ENCODE measurements around the gene LTBP3. TPM values are rescaled to one million over a fixed set of nuclear protein-coding genes. Genes with fewer than 3 reads are reported as not detected.
"Not testable (repeated sequence)": the region's sequence is repeated elsewhere in the genome, so short reads cannot be mapped to it uniquely, and the experiment has no call there.

The LTBP3 gene
- polyA plus RNA-seq, 1 experiment, result 25.3 TPM

- H3K4me3 ChIP-seq (ENCODE audit: low read depth, low read length), result peak within 1 kb of the TSS; percentile 92
- DNase-seq (ENCODE audit: low read depth, low spot score), result no peak
- ChIA-PET CTCF (interaction anchor here (0.6 to 1.4 kb wide), 3 partner anchors 69 to 250 kb away, joined by 3 to 6 read pairs (median 3); no protein-coding TSS in a partner anchor), POLR2A (interaction anchor here (0.6 to 2.5 kb wide), 17 partner anchors 9 to 263 kb away, joined by 3 to 13 read pairs (median 4); partner anchors contain the start of genes MALAT1, NEAT1, PCNX3 and POLA2)
- no peaks in the 10 kb centered on the region for H3K27me3 ChIP-seq (ENCODE audit: control insufficient read depth, insufficient read depth, low read length)
- no peak for TF ChIP-seq CTCF (IDR thresholded peaks at IDR 0.05; ENCODE audit: low read depth, low read length)
- peak within 1 kb of the TSS; percentile 61 for H3K27ac ChIP-seq (ENCODE audit: low read depth, low read length)
- H3K9me3 ChIP-seq (ENCODE audit: control insufficient read depth, insufficient read depth, low read length), result no peaks in the 10 kb centered on the region
These were observed 33.2 kb downstream of the LTBP3 start, which contains the start of gene SCYL1 for GRCh38 chr11:65524741-65525545. Gene SCYL1, plus strand, starts transcription at chr11:65525083. Its CDS starts 71 bp downstream, at chr11:65525154.

- no peak for TF ChIP-seq CTCF (IDR thresholded peaks at IDR 0.05; ENCODE audit: low read depth, low read length)
- Histone ChIP-seq H3K27me3 (ENCODE audit: control insufficient read depth, insufficient read depth, low read length) (no peaks in the 10 kb centered on the region), H3K27ac (ENCODE audit: low read depth, low read length) (peak overlapping the region; percentile 39), H3K4me3 (ENCODE audit: low read depth, low read length) (peak overlapping the region; percentile 43), H3K9me3 (ENCODE audit: control insufficient read depth, insufficient read depth, low read length) (no peaks in the 10 kb centered on the region)
- CTCF ChIA-PET, result interaction anchor here (0.9 kb wide), 1 partner anchor 195 kb away, joined by 3 read pairs; no protein-coding TSS in a partner anchor
- no peak for DNase-seq (ENCODE audit: low read depth, low spot score)
- POLR2A ChIA-PET, result interaction anchor here (0.7 to 2.5 kb wide), 12 partner anchors 10 to 262 kb away, joined by 3 to 13 read pairs (median 4); partner anchors contain the start of genes NEAT1, PCNX3, POLA2 and ZNRD2
These were observed 34.0 kb downstream of the LTBP3 start for GRCh38 chr11:65524014-65524740.

- H3K27ac ChIP-seq (ENCODE audit: low read depth, low read length); H3K9me3 ChIP-seq (ENCODE audit: control insufficient read depth, insufficient read depth, low read length); H3K27me3 ChIP-seq (ENCODE audit: control insufficient read depth, insufficient read depth, low read length); DNase-seq (ENCODE audit: low read depth, low spot score); CTCF ChIA-PET; H3K4me3 ChIP-seq (ENCODE audit: low read depth, low read length): not testable (repeated sequence)
- POLR2A ChIA-PET, result interaction anchor here (1.1 to 2.5 kb wide), 2 partner anchors 92 to 101 kb away, joined by 6 to 10 read pairs; partner anchors contain the start of genes NEAT1 and PCNX3
These were observed 34.6 kb downstream of the LTBP3 start for GRCh38 chr11:65523631-65523968.

- POLR2A ChIA-PET, result interaction anchor here (2.5 kb wide), 1 partner anchor 100 kb away, joined by 10 read pairs; the partner anchor contains the start of gene NEAT1
- H3K4me3 ChIP-seq (ENCODE audit: low read depth, low read length); H3K27me3 ChIP-seq (ENCODE audit: control insufficient read depth, insufficient read depth, low read length); DNase-seq (ENCODE audit: low read depth, low spot score); H3K27ac ChIP-seq (ENCODE audit: low read depth, low read length); CTCF ChIA-PET; H3K9me3 ChIP-seq (ENCODE audit: control insufficient read depth, insufficient read depth, low read length): not testable (repeated sequence)
These were observed 35.2 kb downstream of the LTBP3 start for GRCh38 chr11:65522718-65523630.

- not testable (repeated sequence) for DNase-seq (ENCODE audit: low read depth, low spot score)
- POLR2A ChIA-PET, result interaction anchor here (0.7 kb wide), 1 partner anchor 23 kb away, joined by 3 read pairs; the partner anchor contains the start of gene MALAT1
These were observed 36.2 kb downstream of the LTBP3 start for GRCh38 chr11:65521777-65522521.

GRCh38 chr11:65518941-65519549 is 39.1 kb downstream of the LTBP3 start:
- DNase-seq (ENCODE audit: low read depth, low spot score); H3K27me3 ChIP-seq (ENCODE audit: control insufficient read depth, insufficient read depth, low read length); H3K27ac ChIP-seq (ENCODE audit: low read depth, low read length); H3K4me3 ChIP-seq (ENCODE audit: low read depth, low read length); POLR2A ChIA-PET; H3K9me3 ChIP-seq (ENCODE audit: control insufficient read depth, insufficient read depth, low read length): not testable (repeated sequence)
- CTCF ChIA-PET, result interaction anchor here (2.4 kb wide), 1 partner anchor 103 kb away, joined by 8 read pairs; no protein-coding TSS in a partner anchor

More at GRCh38 chr11:65521777-65522521, 36.2 kb downstream of the LTBP3 start:
- not testable (repeated sequence) for H3K27me3 ChIP-seq (ENCODE audit: control insufficient read depth, insufficient read depth, low read length); H3K4me3 ChIP-seq (ENCODE audit: low read depth, low read length); H3K9me3 ChIP-seq (ENCODE audit: control insufficient read depth, insufficient read depth, low read length); H3K27ac ChIP-seq (ENCODE audit: low read depth, low read length)
- CTCF ChIA-PET, result interaction anchor here (0.7 kb wide), 1 partner anchor 155 kb away, joined by 3 read pairs; no protein-coding TSS in a partner anchor
